Embryonic facial prominence (tissue), 1 donor: ENCODE measurements around the gene NPHP1.
A peak's percentile ranks its signal among the peaks of the same experiment; 100 is the strongest.
"Not testable (repeated sequence)": the region's sequence is repeated elsewhere in the genome, so short reads cannot be mapped to it uniquely, and the experiment has no call there.

Experiments used
- DNase-seq: peaks from one replicate; pipeline ENCODE4 v3.0.0-alpha.2; 2016; ENCODE audit errors: extremely low spot score

The NPHP1 gene

DNA sequence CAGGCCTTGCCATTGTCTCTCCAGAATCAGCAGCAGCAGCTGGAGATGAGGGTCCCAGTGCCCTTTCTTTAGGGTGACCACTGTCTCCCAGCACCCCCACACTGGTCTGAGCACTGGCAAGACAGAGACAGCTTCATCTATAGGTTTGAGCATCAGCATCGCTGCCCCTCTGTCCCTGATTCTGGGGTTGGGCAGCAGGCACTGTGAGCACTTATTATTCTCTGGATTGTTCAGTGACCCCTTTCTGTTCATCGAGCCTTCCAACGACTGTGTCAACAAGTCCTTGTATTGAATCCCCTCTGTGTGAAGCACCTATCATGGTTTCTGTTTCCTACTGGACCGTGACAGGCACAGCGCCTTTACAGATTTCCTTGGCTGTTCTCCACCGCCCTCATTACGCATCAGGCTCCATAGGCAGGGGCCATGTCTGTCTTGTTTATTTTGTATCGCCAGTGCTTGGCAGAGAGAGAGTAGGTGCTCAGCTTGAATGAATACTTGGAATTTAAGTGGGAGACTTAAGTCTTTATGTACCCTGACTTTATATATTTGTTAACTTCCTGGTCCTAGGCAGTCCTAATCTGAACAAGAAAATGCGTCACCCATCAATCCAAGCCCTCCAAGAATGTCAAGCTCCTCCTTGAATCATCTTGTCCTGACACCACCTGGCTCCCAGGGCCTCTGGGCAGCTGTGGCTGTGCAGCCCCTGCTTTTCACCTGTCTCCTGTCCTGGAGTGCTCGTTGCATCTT is 100.6 kb downstream of the NPHP1 start:
- no peak for DNase-seq

DNA sequence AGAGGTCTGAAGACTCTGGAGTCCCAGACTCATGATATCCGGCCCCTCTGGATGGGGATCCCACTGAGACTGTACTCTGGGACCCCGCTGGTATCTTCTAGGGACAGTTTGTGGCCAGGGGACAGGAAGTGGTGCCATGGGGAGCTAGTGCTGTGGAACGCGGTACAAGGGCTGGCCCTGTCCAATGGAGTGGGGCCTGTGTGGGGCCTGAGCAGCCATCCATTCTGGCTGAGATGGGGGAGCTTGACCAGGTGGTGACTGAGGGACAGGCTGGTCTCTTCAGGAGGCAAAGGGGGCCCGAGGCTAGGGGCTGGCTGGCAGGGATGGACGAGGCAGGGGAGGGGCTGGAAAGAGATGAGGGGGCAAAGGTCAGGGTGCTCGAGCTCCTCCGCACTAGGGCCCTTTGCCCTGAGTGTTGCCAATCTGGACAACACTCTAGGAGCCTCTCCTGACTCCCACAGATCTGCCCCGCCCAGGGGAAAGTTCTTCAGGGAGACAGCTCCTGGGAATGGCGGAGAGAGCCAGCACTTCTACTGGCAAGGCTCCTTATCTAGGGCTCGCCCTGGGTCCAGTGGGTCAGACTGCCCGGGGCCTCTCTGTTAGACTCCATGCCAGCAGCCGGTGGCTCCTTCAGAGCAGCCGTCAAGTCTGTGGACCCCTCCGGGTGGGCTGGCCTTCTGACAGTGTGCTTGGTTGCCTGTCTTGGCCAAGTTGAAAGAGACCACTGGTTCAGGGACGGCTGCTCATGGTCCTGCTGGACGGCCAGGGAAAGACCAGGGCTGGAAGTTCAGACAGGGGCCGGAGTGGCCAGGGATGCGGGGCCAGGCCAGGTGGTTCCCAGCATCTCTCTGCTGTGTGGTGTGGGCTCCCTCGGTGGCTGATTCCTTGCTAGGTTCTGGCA is 101.5 kb downstream of the NPHP1 start:
- no peak for DNase-seq

DNA sequence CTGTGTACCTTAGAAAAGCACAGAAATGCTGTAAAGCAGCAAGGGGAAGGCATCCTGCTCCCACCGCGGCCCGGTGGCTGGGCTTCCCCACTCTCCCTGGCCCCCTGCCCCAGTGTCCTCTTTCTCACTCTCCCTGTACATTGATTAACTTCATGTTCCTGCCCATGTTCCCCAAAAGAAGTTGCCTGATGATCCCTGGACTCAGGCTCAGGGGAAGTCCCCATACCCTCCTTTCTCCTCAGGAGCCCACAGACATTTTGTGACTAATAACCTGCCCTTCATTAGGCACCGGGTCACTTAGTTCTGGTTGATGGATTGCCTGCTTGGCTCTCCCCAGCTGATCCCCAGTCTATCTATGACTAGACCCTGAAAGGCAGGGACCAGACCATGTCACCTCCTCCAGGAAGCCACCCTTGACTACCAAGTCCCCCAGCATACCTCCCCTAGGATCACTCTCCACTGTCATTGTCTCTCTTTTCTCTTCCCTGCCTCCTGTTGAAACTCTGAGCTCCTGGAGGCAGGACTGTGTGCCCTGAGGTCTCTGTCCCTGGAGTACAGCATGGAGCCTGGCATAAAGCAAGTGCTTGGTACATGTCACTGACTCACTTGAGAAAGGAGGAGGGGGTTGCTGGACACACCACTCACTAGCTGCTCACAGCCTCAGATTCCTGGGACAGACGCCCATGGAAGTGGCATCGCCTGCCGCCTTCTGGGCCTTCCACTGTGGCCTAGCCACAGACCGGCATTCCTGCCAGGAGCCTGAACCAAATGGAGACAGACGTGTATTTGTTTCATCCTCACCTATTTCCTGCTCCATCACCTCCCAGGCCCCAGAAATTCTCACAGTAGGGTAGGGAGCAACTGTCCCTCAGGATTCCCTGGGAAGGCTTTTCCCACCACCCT is 102.7 kb downstream of the NPHP1 start:
- no peak for DNase-seq

DNA sequence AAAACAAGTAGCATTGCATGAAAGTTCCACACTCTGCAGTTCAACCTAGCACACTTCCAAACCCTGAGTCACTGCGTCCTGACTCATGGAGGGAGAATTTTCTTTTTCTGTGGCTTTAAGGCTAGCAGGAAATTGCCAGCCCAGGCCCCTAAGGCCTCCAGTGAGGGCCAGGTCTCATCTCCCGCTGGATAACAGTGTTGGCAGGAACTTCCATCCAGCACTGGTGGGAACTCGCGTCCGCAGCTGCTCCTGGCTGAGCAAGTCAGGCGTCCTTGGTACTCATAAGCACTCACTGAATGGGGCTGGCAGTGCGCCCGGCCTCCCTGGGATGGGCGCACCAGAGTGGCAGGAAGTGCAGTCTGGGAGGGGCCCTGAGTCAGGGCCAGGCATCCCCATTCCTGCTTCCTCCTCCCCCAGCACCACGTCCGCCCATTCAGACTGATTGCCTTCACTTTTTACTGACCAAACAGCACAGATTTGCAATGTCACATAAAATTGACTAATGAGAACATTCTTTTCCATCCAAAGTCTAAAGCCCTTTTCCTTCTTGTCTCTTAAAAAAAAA is 103.5 kb downstream of the NPHP1 start:
- peak; percentile 20 for DNase-seq

DNA sequence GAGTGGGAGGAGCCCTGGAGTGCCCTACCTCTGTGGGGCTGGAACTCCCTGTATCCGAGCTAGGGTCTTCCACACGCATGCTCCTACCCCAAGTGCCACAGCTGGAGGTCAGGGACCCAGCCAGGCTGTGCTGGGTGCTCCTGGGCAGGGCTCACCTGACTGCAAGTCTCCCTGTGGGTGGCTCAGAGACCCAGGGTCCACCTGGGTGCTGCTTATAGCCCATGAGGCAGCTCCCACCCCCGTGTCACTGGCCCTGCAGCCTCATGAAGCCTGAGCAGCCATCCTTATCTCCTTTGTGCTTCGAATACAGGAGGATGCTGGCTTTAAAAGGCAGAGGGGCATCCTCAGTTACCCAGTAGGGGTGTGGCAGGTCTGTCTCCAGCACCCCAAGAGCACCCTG is 103.9 kb downstream of the NPHP1 start:
- DNase-seq, result not testable (repeated sequence)

DNA sequence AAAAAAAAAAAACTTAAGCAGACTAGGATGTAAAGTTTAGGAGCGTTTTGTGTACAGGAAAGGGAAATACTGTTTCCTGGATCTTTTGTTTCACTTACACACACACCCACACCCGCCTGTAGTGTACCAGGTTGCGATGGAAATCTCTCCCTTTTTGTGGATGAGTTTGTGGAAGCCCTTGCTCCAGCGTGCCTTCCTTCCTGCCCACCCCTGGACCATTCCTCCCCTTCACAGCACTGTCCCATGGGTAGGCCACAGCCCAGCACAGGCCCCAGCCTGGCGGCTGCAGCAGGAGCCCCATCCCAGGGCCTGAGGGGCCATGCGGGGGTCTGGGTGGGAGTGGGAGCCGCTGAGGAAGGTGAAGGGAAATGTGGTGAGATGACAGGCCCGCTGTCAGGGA is 104.3 kb downstream of the NPHP1 start:
- DNase-seq, result no peak

DNA sequence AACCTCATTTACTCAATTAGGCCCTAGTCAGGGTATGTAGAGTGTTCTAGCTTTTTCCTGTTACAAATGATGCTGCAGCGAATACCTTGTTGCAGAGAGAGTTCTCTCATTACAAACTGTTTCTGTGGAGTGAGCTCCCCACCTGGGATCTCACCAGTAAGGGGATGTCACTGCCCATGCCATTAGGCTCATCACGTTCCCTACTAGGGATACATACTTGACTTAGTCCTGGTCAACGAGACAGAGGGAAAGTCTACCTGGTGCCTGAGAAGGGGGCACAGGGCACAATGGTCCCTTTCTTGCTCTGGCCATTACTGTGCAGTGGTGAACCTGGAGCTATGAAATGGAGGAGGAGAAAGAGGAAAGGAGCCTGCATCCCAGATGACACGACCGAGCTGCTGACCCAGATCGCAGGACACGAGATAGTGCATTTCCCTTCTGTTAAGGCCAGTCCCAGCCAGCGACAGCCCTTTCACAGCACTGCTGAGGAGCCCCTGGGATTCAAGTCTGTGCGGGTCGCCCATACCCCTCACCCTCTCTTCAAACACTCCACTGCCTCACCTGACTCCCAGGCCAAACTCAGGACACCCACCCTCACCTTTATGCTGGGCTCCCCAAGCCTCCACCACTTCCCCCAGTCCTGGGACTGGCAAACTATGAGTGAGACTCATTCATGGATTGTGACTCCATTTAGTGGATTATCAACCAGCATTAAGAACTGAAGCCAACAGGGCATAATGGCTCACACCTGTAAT is 105.2 kb downstream of the NPHP1 start:
- no peak for DNase-seq

DNA sequence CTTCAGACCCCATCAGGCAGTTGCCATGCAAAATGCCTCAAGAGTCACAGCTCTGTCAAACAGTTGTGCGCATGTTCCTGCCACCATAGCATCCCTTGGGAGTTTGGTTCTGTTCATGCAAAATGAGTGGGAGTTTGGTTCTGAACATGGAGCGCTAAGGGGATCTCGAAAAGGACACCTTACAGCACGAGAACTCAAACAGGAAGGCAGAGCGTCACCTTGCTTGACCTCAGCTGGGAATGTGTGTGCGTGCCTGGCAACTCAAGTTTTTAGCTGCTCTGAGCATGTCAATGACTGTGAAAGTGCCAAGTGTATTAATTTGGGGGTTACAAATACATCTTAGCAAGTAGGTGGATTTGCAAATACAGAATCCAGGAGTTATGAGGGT is 105.8 kb downstream of the NPHP1 start:
- DNase-seq, result no peak

DNA sequence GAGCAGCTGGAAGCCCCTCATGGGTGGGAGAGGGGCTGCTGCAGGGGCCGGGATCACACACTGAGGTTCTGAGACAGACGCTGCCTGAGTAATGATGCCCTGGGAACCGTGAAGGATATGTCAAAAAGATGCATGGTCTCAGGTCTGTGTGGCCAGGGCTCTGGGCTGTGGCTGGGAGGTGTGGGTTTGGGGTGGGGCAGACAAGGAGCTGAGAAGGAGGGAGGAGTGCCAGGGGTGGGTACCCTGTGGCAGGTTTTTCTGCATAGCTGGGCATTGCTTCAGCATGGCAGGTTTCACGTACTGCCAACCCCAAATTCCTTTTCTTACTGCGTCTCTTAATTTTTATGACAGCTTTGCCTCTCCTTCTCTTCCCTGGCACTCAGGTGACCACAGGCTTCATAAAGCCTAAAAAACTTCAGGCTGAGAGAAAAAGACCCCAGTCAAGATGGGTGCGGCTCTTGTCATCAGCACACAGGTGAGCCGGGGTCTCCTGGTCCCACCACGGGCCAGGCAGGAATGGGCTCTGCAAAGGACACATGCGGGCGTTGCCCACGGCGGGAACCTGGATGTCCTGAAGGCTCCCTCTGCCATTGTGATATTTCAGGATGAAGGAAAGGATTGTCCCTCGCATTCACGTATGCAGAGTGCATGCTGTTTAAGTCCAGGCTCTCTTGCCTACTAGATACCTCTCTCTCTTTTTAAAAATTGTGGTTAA is 107.2 kb downstream of the NPHP1 start:
- no peak for DNase-seq

DNA sequence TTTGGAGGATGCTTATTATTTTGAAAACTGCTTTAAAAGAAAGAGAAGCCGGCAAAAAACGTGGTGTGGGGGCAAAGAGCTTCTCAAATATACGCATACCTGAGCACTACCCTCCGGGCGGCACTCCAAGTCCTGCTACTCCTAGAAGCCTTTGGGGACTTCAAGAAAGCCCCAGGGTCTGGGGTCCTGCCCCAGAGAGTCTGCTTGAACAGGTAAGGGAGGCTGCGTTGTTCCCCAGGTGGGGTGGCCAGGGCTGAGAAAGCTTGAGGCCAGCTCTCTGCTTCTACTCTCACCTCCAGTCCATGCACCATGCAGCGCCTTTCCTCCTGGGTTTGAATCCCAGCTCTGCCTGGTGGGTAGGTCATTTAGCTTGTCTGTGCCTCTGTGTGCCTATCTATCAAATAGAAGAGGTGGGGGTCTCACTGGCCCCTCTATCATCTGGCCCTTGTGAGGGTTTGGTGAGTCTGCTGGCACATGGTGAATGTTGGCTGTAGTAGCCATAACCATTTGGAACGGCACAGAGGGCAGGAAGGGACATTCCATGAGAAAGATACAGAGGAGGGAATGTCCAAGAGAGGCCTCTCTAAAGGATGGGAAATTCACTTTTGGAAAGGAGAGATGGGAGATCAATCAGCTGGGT is 108.7 kb downstream of the NPHP1 start:
- DNase-seq, result no peak

DNA sequence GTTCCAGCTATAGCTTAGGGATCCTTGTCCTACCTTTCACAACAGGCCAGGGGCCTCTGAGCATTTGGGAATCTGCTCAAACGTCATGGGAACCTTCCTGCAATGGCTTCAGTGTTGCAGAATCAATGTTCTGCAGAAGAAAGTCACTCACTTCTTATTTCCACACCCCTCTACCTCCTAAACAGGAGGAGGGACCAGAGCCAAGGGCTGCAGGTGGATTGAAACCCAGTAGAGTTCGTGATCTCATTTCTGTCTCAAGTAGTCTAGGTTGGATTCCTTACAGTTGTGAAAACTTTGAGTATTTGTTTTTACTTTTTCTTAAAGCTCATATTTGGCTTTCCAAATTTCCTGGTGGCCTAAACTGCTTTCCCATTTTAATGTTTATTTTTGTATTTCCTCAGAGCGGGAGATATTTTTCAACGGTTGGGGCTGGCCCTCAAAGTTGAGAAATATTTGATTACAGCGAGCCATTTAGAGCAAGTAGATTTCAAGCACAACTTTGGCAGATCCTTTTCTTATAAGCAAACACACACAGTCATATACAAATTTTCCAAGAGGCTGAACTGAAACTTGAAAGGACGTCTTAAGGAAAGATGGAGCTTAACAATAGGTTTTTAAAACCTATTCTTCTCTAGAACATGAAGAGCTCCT is 109.8 kb downstream of the NPHP1 start:
- DNase-seq, result not testable (repeated sequence)

DNA sequence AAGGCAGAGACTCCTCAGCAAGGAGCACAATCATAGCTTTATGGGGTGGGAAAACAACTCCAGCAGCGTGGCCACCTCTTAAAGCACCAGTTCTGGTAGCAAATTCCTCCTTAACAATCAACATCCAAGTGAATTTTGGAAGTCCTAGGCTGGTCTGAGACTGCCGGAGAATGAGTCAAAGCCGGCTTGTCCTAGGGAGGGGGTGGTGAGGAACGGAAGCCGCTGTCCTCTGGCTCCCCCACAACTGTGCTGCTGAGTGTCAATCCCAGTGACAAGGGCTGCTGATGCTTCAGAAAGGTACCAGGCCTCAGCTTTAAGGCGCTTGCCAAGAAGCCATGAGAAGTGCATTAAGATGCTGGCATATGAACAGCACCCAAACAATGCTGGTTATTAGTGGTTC is 110.9 kb downstream of the NPHP1 start:
- DNase-seq, result not testable (repeated sequence)

DNA sequence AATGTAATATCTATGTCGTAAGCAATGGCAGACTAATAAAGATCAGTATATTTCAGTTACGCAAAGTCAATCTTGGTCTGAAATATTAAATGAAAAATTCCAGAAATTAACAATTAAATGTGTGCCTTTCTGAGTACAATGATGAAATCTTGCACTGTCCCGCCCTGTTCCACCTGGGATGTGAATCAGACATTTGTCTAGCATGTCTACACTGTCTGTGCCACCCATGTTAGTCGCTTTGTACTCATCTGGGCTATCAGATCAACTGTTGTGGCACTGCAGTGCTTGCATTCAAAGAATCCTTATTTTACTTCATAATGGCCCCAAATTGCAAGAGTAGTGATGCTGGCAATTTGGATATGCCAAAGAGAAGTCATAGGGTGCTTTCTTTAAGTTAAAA is 114.6 kb downstream of the NPHP1 start:
- not testable (repeated sequence) for DNase-seq

DNA sequence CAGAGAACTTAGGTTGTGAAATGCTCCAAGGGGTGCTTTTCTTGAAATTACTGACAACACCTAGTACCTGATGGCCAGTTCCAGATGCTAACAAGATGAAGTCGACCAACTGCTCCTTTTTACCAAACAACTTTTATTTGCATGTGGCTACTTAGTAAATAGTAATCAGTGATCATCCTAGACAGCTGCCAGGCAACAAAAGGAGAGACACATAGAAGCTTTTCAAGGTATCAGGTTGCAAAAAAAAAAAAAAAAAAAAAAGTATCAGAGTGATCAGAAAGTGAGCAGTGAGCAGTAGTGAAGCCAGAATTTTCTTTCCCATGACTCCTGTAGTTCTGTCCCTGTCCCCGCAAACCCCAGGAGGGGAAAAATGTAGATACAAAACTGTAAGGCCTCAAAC is 121.1 kb downstream of the NPHP1 start:
- not testable (repeated sequence) for DNase-seq

DNA sequence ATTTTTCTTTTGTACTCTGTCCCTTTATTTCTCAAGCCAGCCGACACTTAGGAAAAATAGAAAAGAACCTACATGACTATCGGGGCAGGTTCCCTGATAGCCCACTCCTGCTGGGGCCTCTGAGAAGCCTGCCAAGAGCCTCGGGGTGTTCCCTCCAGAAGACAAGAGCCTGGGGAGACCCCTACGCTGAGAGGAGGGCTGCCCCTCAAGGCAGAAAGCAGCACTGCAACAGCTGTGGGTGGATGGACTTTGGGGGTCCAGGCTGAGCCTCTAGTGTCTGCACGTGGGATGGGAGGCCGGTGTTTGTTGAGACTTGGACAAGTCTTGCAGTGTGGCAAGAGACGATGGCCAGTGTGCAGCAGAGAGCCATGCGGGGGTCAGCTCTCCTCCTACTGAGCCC is 121.7 kb downstream of the NPHP1 start:
- not testable (repeated sequence) for DNase-seq

DNA sequence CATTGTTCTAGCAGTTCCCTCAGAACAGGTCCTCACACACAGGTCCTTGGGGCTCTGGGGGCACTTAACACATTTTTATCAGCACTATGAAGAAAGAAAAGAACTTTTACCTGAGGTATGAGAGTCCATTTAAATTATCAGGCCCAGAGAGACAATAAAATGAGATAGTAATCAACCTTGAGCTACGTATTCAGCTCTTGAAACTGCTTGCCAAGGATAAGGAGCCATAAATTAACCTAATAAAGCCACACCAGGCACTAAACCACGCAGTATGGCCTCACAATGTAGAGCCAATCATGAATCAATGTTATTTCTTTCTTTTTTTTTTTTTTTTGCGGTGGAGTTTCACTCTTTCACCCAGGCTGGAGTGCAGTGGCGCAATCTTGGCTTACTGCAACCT is 126.7 kb downstream of the NPHP1 start:
- not testable (repeated sequence) for DNase-seq

DNA sequence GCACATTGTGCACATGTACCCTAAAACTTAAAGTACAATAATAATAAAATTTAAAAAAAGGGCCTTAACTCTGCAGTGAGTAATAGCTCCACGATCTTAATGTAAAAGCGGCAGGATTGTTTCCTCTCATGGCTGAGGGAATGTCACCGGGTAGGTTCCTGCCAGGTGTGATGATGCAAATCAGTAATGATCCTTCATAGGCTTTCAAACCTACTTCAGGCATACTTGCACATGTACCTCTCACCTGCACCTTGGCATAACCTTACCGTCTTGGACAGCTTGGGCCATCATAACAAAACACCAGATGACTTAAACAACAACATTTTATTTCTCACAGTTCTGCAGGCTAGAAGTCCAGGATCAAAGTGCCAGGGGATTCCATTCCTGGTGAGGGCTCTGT is 128.9 kb downstream of the NPHP1 start:
- not testable (repeated sequence) for DNase-seq
